Keratinocyte (primary cell): ENCODE measurements around the gene MEX3C. TPM values are rescaled to one million over a fixed set of nuclear protein-coding genes. Genes with fewer than 3 reads are reported as not detected.

Source experiments
- DNase-seq: peaks from one replicate; pipeline ENCODE4 v3.0.0-alpha.2; 2011; ENCODE audit warnings: low read depth, missing footprints, low spot score
- FAIRE-seq: peaks from 2 replicates; lab custom pipeline; 2011; peaks lifted over from hg19 to GRCh38; lab: Jason Lieb, UNC
- H2AFZ ChIP-seq: 2 replicates; pipeline ENCODE4 v1.6.0; 2012; ENCODE audit warnings: low read length, control low read depth, inconsistent platforms; ENCODE audit not compliant: control insufficient read depth
- H3K27ac ChIP-seq: 2 replicates; pipeline ENCODE4 v1.5.1; 2011; ENCODE audit warnings: low read length; ENCODE audit not compliant: control insufficient read depth, insufficient read depth
- H3K27me3 ChIP-seq: 3 replicates; pipeline ENCODE4 v1.6.0; 2011; ENCODE audit warnings: low read length; ENCODE audit not compliant: control insufficient read depth, insufficient read depth; ENCODE audit errors: extremely low read depth
- H3K36me3 ChIP-seq, 2 experiments: 2 replicates in 1 of 2; 3 replicates in 1 of 2; pipeline ENCODE4 v1.5.1; 2011; ENCODE audit warnings: low read length in 2 of 2, mild to moderate bottlenecking in 1 of 2; ENCODE audit not compliant: control insufficient read depth in 2 of 2, insufficient read depth in 2 of 2; ENCODE audit errors: extremely low read depth in 1 of 2
- H3K4me1 ChIP-seq: 3 replicates; pipeline ENCODE4 v1.5.1; 2011; ENCODE audit warnings: low read length; ENCODE audit not compliant: control insufficient read depth, insufficient read depth; ENCODE audit errors: extremely low read depth
- H3K4me2 ChIP-seq: 3 replicates; pipeline ENCODE4 v1.6.0; 2011; ENCODE audit warnings: low read depth, low read length; ENCODE audit not compliant: control insufficient read depth, insufficient read depth; ENCODE audit errors: extremely low read depth
- H3K4me3 ChIP-seq, 3 experiments: fragments of 200-600 bp in 1 of 3; sonication (generic) in 1 of 3; 2 replicates in 2 of 3; 3 replicates in 1 of 3; pipeline ENCODE4 v1.5.1; 2011 to 2016; ENCODE audit warnings: low read length in 3 of 3, mild to moderate bottlenecking in 3 of 3, control low read depth in 2 of 3, inconsistent platforms in 1 of 3, low read depth in 1 of 3, mixed read lengths in 1 of 3, mixed run types in 1 of 3, moderate library complexity in 1 of 3; ENCODE audit not compliant: control insufficient read depth in 2 of 3, insufficient read depth in 2 of 3; ENCODE audit errors: extremely low read depth in 1 of 3
- H3K79me2 ChIP-seq: 2 replicates; pipeline ENCODE4 v1.6.0; 2012; ENCODE audit warnings: low read length; ENCODE audit not compliant: control insufficient read depth, insufficient read depth
- H3K9ac ChIP-seq: 3 replicates; pipeline ENCODE4 v1.6.0; 2011; ENCODE audit warnings: low read length; ENCODE audit not compliant: control insufficient read depth, insufficient read depth; ENCODE audit errors: extremely low read depth
- H3K9me1 ChIP-seq: 3 replicates; pipeline ENCODE4 v1.6.0; 2011; ENCODE audit warnings: low read length; ENCODE audit not compliant: control insufficient read depth, insufficient read depth; ENCODE audit errors: extremely low read depth
- H3K9me3 ChIP-seq: 2 replicates; pipeline ENCODE4 v1.5.1; 2012; ENCODE audit warnings: low read depth, low read length; ENCODE audit not compliant: control insufficient read depth
- H4K20me1 ChIP-seq: 3 replicates; pipeline ENCODE4 v1.6.0; 2011; ENCODE audit warnings: low read length; ENCODE audit not compliant: control insufficient read depth, insufficient read depth; ENCODE audit errors: extremely low read depth
- EZH2 ChIP-seq: IDR thresholded peaks from one replicate; pipeline ENCODE4 v1.6.1; 2012; ENCODE audit warnings: inconsistent platforms, mild to moderate bottlenecking, low read length, moderate library complexity
- dilution Hi-C: fragments of 300-500 bp; cut with MboI; formaldehyde crosslinking; loops from one replicate; pipeline ENCODE4 v1.7.0; 2020; ENCODE audit warnings: low sequenced_read_pairs; ENCODE audit not compliant: extremely low pct_ligation_motif_present
- polyA plus RNA-seq, 5 experiments: library from polyadenylated mRNA; depleted of rRNA in 3 of 5; stranded (reverse) in 3 of 5; stranded (forward) in 1 of 5; unstranded in 1 of 5; fragments of >200 nt; gene quantifications; 1 replicate in 1 of 5; 2 replicates in 3 of 5; 3 replicates in 1 of 5; pipeline versions ENCODE4 v1.2.1 to v1.2.3, GENCODE V29; 2011 to 2012; ENCODE audit warnings: missing spikeins in 2 of 5, low read depth in 1 of 5, low replicate concordance in 1 of 5
- TF ChIP-seq, protein P1 (sequence below), 3 experiments: IDR thresholded peaks in 1 of 3; conservative IDR thresholded peaks in 1 of 3; optimal IDR thresholded peaks in 1 of 3; 2 replicates in 2 of 3; 3 replicates in 1 of 3; pipeline versions ENCODE3 to v1.5.1; 2011; ENCODE audit warnings: low read length in 3 of 3, mild to moderate bottlenecking in 3 of 3, moderate library complexity in 2 of 3, control low read depth in 1 of 3, inconsistent platforms in 1 of 3; ENCODE audit not compliant: insufficient read depth in 2 of 3; ENCODE audit errors: extremely low read depth in 1 of 3

MEX3C gene
- polyA plus RNA-seq, 1 donor (not counting 4 experiments of a cell fraction or from before 2014, with no cell fraction given) = 75.1 TPM

GRCh38 chr18:51164761-51165281 lies 32.7 kb downstream of the MEX3C start:
- no peaks in the 10 kb centered on the region for H3K9me1 ChIP-seq
- H3K36me3 ChIP-seq = no peaks in the 10 kb centered on the region
- no peaks in the 10 kb centered on the region for H3K9me3 ChIP-seq
- no peak overlapping the region for H2AFZ ChIP-seq
- dilution Hi-C loops = no loop called here
- H4K20me1 ChIP-seq = no peaks in the 10 kb centered on the region
- no peak for DNase-seq
- no peak overlapping the region for H3K9ac ChIP-seq
- H3K79me2 ChIP-seq = no peaks in the 10 kb centered on the region
- no peak overlapping the region for H3K4me3 ChIP-seq
- H3K4me1 ChIP-seq = no peaks in the 10 kb centered on the region
- H3K4me2 ChIP-seq = no peak overlapping the region
- no peak overlapping the region for H3K27ac ChIP-seq
- TF ChIP-seq, protein P1, sequence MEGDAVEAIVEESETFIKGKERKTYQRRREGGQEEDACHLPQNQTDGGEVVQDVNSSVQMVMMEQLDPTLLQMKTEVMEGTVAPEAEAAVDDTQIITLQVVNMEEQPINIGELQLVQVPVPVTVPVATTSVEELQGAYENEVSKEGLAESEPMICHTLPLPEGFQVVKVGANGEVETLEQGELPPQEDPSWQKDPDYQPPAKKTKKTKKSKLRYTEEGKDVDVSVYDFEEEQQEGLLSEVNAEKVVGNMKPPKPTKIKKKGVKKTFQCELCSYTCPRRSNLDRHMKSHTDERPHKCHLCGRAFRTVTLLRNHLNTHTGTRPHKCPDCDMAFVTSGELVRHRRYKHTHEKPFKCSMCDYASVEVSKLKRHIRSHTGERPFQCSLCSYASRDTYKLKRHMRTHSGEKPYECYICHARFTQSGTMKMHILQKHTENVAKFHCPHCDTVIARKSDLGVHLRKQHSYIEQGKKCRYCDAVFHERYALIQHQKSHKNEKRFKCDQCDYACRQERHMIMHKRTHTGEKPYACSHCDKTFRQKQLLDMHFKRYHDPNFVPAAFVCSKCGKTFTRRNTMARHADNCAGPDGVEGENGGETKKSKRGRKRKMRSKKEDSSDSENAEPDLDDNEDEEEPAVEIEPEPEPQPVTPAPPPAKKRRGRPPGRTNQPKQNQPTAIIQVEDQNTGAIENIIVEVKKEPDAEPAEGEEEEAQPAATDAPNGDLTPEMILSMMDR (optimal IDR thresholded peaks at IDR 0.05 in 1 of 3, IDR thresholded peaks at IDR 0.05 in 1 of 3, conservative IDR thresholded peaks at IDR 0.05 in 1 of 3; ENCODE audit: extremely low read depth in 1 of 3, insufficient read depth in 2 of 3, low read length in 3 of 3) = no peak
- no peak for TF ChIP-seq EZH2
- no peaks in the 10 kb centered on the region for H3K27me3 ChIP-seq
- FAIRE-seq = no peak

DNA sequence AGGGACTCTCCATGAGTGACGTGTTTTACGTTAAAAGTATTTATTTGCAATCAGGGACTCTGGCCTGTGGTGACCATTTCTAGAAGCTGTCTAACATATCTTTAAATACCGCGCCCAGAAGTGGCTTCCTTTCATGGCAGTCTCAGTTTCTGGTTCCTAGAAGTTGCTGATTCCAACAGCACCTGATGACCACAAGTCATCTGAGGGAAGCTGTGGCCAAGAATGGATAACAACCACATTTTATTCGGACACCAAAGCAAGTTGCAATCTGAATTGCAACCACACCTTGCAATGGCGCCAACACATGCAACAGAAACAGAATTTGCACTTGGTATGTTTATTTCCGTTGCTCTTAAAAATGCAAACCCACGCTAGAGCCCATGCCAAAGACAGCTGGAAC lies 33.1 kb downstream of the MEX3C start:
- FAIRE-seq (no peak), DNase-seq (no peak)
- no peak overlapping the region for H3K4me3 ChIP-seq
- no peaks in the 10 kb centered on the region for H3K9me3 ChIP-seq
- H4K20me1 ChIP-seq = no peaks in the 10 kb centered on the region
- no peak overlapping the region for H3K9ac ChIP-seq
- no peak overlapping the region for H2AFZ ChIP-seq
- H3K36me3 ChIP-seq = no peaks in the 10 kb centered on the region
- H3K79me2 ChIP-seq = no peaks in the 10 kb centered on the region
- dilution Hi-C loops = no loop called here
- H3K27me3 ChIP-seq = no peaks in the 10 kb centered on the region
- TF ChIP-seq, protein P1 (optimal IDR thresholded peaks at IDR 0.05 in 1 of 3, IDR thresholded peaks at IDR 0.05 in 1 of 3, conservative IDR thresholded peaks at IDR 0.05 in 1 of 3; ENCODE audit: extremely low read depth in 1 of 3, insufficient read depth in 2 of 3, low read length in 3 of 3) = no peak
- TF ChIP-seq EZH2 = no peak
- H3K9me1 ChIP-seq = no peaks in the 10 kb centered on the region
- no peak overlapping the region for H3K4me2 ChIP-seq
- H3K4me1 ChIP-seq = no peaks in the 10 kb centered on the region
- H3K27ac ChIP-seq = no peak overlapping the region
